ENCODE results near the gene DUSP14. TPM values are rescaled to one million over a fixed set of nuclear protein-coding genes. Genes with fewer than 3 reads are reported as not detected.

The DUSP14 gene
- total and polyA plus RNA-seq, 2 of the 13 experiments (the other 11 are each of a cell fraction or from before 2014, with no cell fraction given) = 33.5 to 39.8 TPM

GRCh38 chr17:37481001-37481665 is 8.6 kb upstream of the DUSP14 start:
- Histone ChIP-seq H4K20me1 (ENCODE audit: insufficient read depth, low read length) (no peaks in the 10 kb centered on the region), H3K4me2 (ENCODE audit: low read depth, low read length) (no peak overlapping the region), H2AFZ (ENCODE audit: low read length) (no peak overlapping the region), H3K27me3 (ENCODE audit: control insufficient read depth in 1 of 2, insufficient read depth in 2 of 2, low read length in 2 of 2) (no peaks in the 10 kb centered on the region), H3K9me3 (ENCODE audit: low read length) (no peaks in the 10 kb centered on the region), H3K27ac (ENCODE audit: extremely low read length, insufficient read depth, low read length) (no peak overlapping the region), H3K79me2 (ENCODE audit: insufficient read depth, low read length) (no peaks in the 10 kb centered on the region), H3K4me1 (ENCODE audit: insufficient read depth, low read length) (peaks cover 35% of the 10 kb centered on the region), H3K36me3 (replicated peaks in 1 of 2; ENCODE audit: control insufficient read depth in 1 of 2, insufficient read depth in 2 of 2, low read length in 2 of 2) (peaks cover 1 to 26% of the 10 kb centered on the region in 2 experiments; a peak in 2 of 5 replicates), H3K4me3 (replicated peaks in 1 of 3; ENCODE audit: insufficient read depth in 1 of 3, low read depth in 2 of 3, low read length in 3 of 3) (no peak overlapping the region), H3K9ac (ENCODE audit: insufficient read depth, low read depth, low read length) (no peak overlapping the region)
- no TSS peak for BruUV-seq (replicated peaks)
- ATAC-seq = no peak
- in situ Hi-C loops (cut with HindIII; ENCODE audit: extremely low pct_ligation_motif_present, low pct_unique_long_range_greater_than_20kb) (no loop called here), intact Hi-C loops (cut with micrococcal nuclease; ENCODE audit: unreplicated experiment) (no loop called here)
- FAIRE-seq = no peak
- 94% methylated on average over 9 of the region's 9 CpGs for WGBS (ENCODE audit: low lambda C conversion rate)
- POLR2A ChIA-PET = no interaction called here
- CTCF ChIA-PET (ENCODE audit: low intra/inter-chr PET ratio, low total read pairs) = no interaction called here
- no peak for DNase-seq (ENCODE audit: low spot score)
- TF ChIP-seq SATB2 (CRISPR knock-in tag; IDR thresholded peaks at IDR 0.05) = no peak
- TF ChIP-seq ZMYM4 (CRISPR knock-in tag; IDR thresholded peaks at IDR 0.05) = no peak
- TF ChIP-seq ZNF775 (CRISPR knock-in tag; IDR thresholded peaks at IDR 0.05; ENCODE audit: borderline replicate concordance) = no peak
- no peak for TF ChIP-seq ARID2 (CRISPR knock-in tag; IDR thresholded peaks at IDR 0.05; ENCODE audit: borderline replicate concordance)
- no peak for TF ChIP-seq HES4 (CRISPR knock-in tag; IDR thresholded peaks at IDR 0.05; ENCODE audit: borderline replicate concordance)
- no peak for TF ChIP-seq MBNL3 (CRISPR knock-in tag; conservative IDR thresholded peaks at IDR 0.05)
- no peak for TF ChIP-seq FOXP1 (IDR thresholded peaks at IDR 0.05)
- TF ChIP-seq FOXP1 (CRISPR knock-in tag; IDR thresholded peaks at IDR 0.05) = no peak
- TF ChIP-seq ZNF891 (CRISPR knock-in tag; IDR thresholded peaks at IDR 0.05) = no peak
- no peak for TF ChIP-seq HOXA9 (CRISPR knock-in tag; IDR thresholded peaks at IDR 0.05; ENCODE audit: borderline replicate concordance)
- TF ChIP-seq FOXJ3 (CRISPR knock-in tag; IDR thresholded peaks at IDR 0.05; ENCODE audit: borderline replicate concordance) = no peak
- no peak for TF ChIP-seq PREB (CRISPR knock-in tag; IDR thresholded peaks at IDR 0.05)
- no peak for TF ChIP-seq ZNF780A (CRISPR knock-in tag; IDR thresholded peaks at IDR 0.05)
- no peak for TF ChIP-seq SMAD9 (CRISPR knock-in tag; IDR thresholded peaks at IDR 0.05)
- no peak for TF ChIP-seq MAZ (IDR thresholded peaks at IDR 0.05; ENCODE audit: borderline replicate concordance, low read depth, low read length)
- TF ChIP-seq MAZ (CRISPR knock-in tag; IDR thresholded peaks at IDR 0.05; ENCODE audit: low read depth) = no peak
- no peak for TF ChIP-seq ZNF687 (CRISPR knock-in tag; IDR thresholded peaks at IDR 0.05)
- TF ChIP-seq DNMT1 (CRISPR knock-in tag; IDR thresholded peaks at IDR 0.05) = no peak
- TF ChIP-seq ZNF569 (CRISPR knock-in tag; IDR thresholded peaks at IDR 0.05; ENCODE audit: borderline replicate concordance) = no peak
- no peak for TF ChIP-seq GPBP1L1 (CRISPR knock-in tag; IDR thresholded peaks at IDR 0.05)

All from HepG2 (cell line).